ENCODE results near the gene KYNU. TPM values are rescaled to one million over a fixed set of nuclear protein-coding genes. Genes with fewer than 3 reads are reported as not detected.

The KYNU gene
- total RNA-seq, 1 experiment from 2014 or later = 78.7 TPM

- TF ChIP-seq CTCF (IDR thresholded peaks at IDR 0.05; ENCODE audit: unreplicated experiment) = no peak
- BruUV-seq (replicated peaks) = no TSS peak
- no peaks in the 10 kb centered on the region for H3K36me3 Mint-ChIP-seq (ENCODE audit: insufficient read depth, unreplicated experiment)
- intact Hi-C loops (cut with micrococcal nuclease; ENCODE audit: unreplicated experiment) = no loop called here
- H3K4me1 Mint-ChIP-seq (ENCODE audit: low read depth, unreplicated experiment) = no peaks in the 10 kb centered on the region
- CTCF ChIA-PET = no interaction called here
- DNase-seq = no peak
- H3K9me3 Mint-ChIP-seq (ENCODE audit: low read depth, unreplicated experiment) = peaks cover 2% of the 10 kb centered on the region
- no peaks in the 10 kb centered on the region for H3K27me3 Mint-ChIP-seq (ENCODE audit: unreplicated experiment)
- no peak overlapping the region for H3K4me3 Mint-ChIP-seq (ENCODE audit: low read depth, unreplicated experiment)
- H3K27ac Mint-ChIP-seq (ENCODE audit: unreplicated experiment) = no peak overlapping the region
Observed at GRCh38 chr2:143075711-143076110, 198.2 kb downstream of the KYNU start.

- Mint-ChIP-seq H3K4me3 (ENCODE audit: low read depth, unreplicated experiment) (no peak overlapping the region), H3K27ac (ENCODE audit: unreplicated experiment) (no peak overlapping the region), H3K4me1 (ENCODE audit: low read depth, unreplicated experiment) (no peaks in the 10 kb centered on the region), H3K36me3 (ENCODE audit: insufficient read depth, unreplicated experiment) (no peaks in the 10 kb centered on the region), H3K27me3 (ENCODE audit: unreplicated experiment) (no peaks in the 10 kb centered on the region), H3K9me3 (ENCODE audit: low read depth, unreplicated experiment) (no peaks in the 10 kb centered on the region)
- intact Hi-C loops (cut with micrococcal nuclease; ENCODE audit: unreplicated experiment) = no loop called here
- TF ChIP-seq CTCF (IDR thresholded peaks at IDR 0.05; ENCODE audit: unreplicated experiment) = no peak
- CTCF ChIA-PET = no interaction called here
- no peak for DNase-seq
- BruUV-seq (replicated peaks) = no TSS peak
Observed at GRCh38 chr2:143078104-143078503, 200.6 kb downstream of the KYNU start.

- Mint-ChIP-seq H3K9me3 (ENCODE audit: low read depth, unreplicated experiment) (no peaks in the 10 kb centered on the region), H3K27ac (ENCODE audit: unreplicated experiment) (no peak overlapping the region), H3K36me3 (ENCODE audit: insufficient read depth, unreplicated experiment) (no peaks in the 10 kb centered on the region), H3K4me1 (ENCODE audit: low read depth, unreplicated experiment) (no peaks in the 10 kb centered on the region), H3K27me3 (ENCODE audit: unreplicated experiment) (no peaks in the 10 kb centered on the region), H3K4me3 (ENCODE audit: low read depth, unreplicated experiment) (no peak overlapping the region)
- DNase-seq = no peak
- intact Hi-C loops (cut with micrococcal nuclease; ENCODE audit: unreplicated experiment) = no loop called here
- CTCF ChIA-PET = interaction anchor here (0.7 kb wide), 1 partner anchor 977 kb away, joined by 7 read pairs; no protein-coding TSS in a partner anchor
- TF ChIP-seq CTCF (IDR thresholded peaks at IDR 0.05; ENCODE audit: unreplicated experiment) = no peak
- BruUV-seq (replicated peaks) = no TSS peak
Observed at GRCh38 chr2:143081616-143082015, 204.2 kb downstream of the KYNU start.

- CTCF ChIA-PET = no interaction called here
- Mint-ChIP-seq H3K9me3 (ENCODE audit: low read depth, unreplicated experiment) (no peaks in the 10 kb centered on the region), H3K36me3 (ENCODE audit: insufficient read depth, unreplicated experiment) (no peaks in the 10 kb centered on the region), H3K27ac (ENCODE audit: unreplicated experiment) (no peak overlapping the region), H3K27me3 (ENCODE audit: unreplicated experiment) (no peaks in the 10 kb centered on the region), H3K4me3 (ENCODE audit: low read depth, unreplicated experiment) (no peak overlapping the region), H3K4me1 (ENCODE audit: low read depth, unreplicated experiment) (no peaks in the 10 kb centered on the region)
- no peak for DNase-seq
- intact Hi-C loops (cut with micrococcal nuclease; ENCODE audit: unreplicated experiment) = no loop called here
- no TSS peak for BruUV-seq (replicated peaks)
- no peak for TF ChIP-seq CTCF (IDR thresholded peaks at IDR 0.05; ENCODE audit: unreplicated experiment)
Observed at GRCh38 chr2:143083636-143084035, 206.2 kb downstream of the KYNU start.
